CD8-positive, alpha-beta memory T cell (primary cell): Measurements from ENCODE around the gene CFAP73. TPM values are rescaled to one million over a fixed set of nuclear protein-coding genes. Genes with fewer than 3 reads are reported as not detected.

Experiments used
- CTCF ChIA-PET: fragments of 350-600 bp; sonication (Branson Sonifier 250); formaldehyde crosslinking; loops from one replicate; lab custom pipeline; 2021; ENCODE audit warnings: antibody characterized with exemption; lab: Charles Lee
- POLR2A ChIA-PET: fragments of 350-600 bp; sonication (Branson Sonifier 250); formaldehyde crosslinking; loops from one replicate; lab custom pipeline; 2021; ENCODE audit warnings: antibody characterized with exemption; lab: Charles Lee
- DNase-seq, 5 donors: peaks; one replicate each; pipeline versions ENCODE4 v3.0.0 to v3.0.0-alpha.2; 2020 to 2022; ENCODE audit warnings: mixed read lengths in 1 of 5
- H3K27ac ChIP-seq: one replicate; pipeline ENCODE4 v1.7.0; 2013; ENCODE audit warnings: low read depth, mild to moderate bottlenecking, low read length, moderate library complexity
- H3K27me3 ChIP-seq: 2 replicates; pipeline ENCODE4 v1.7.0; 2013; ENCODE audit warnings: low read length, mild to moderate bottlenecking; ENCODE audit not compliant: insufficient read depth, poor library complexity, severe bottlenecking
- H3K36me3 ChIP-seq: 2 replicates; pipeline ENCODE4 v1.7.0; 2013; ENCODE audit warnings: mild to moderate bottlenecking, low read length, moderate library complexity; ENCODE audit not compliant: insufficient read depth
- H3K4me1 ChIP-seq: 2 replicates; pipeline ENCODE4 v1.7.0; 2013; ENCODE audit warnings: mild to moderate bottlenecking, low read length, moderate library complexity; ENCODE audit not compliant: insufficient read depth
- H3K4me3 ChIP-seq: 2 replicates; pipeline ENCODE4 v1.7.0; 2013; ENCODE audit warnings: mild to moderate bottlenecking, low read length
- H3K9me3 ChIP-seq: 2 replicates; pipeline ENCODE4 v1.7.0; 2013; ENCODE audit warnings: mild to moderate bottlenecking, low read length
- H3K27ac Mint-ChIP-seq, 8 donors: one replicate each; pipeline ENCODE4 v1.8.0; 2020 to 2021; ENCODE audit warnings: mixed read lengths in 8 of 8, mild to moderate bottlenecking in 6 of 8, inconsistent platforms in 3 of 8, moderate library complexity in 3 of 8
- H3K27me3 Mint-ChIP-seq, 2 donors: one replicate each; pipeline ENCODE4 v1.8.0; 2020 to 2021; ENCODE audit warnings: mixed read lengths in 2 of 2, mild to moderate bottlenecking in 1 of 2, moderate library complexity in 1 of 2
- H3K36me3 Mint-ChIP-seq, 3 donors: one replicate each; pipeline ENCODE4 v1.8.0; 2020 to 2021; ENCODE audit warnings: mixed read lengths in 3 of 3, inconsistent platforms in 1 of 3, mild to moderate bottlenecking in 1 of 3
- H3K4me1 Mint-ChIP-seq, 3 donors: one replicate each; pipeline ENCODE4 v1.8.0; 2020 to 2021; ENCODE audit warnings: mixed read lengths in 3 of 3, inconsistent platforms in 1 of 3, mild to moderate bottlenecking in 1 of 3
- H3K4me3 Mint-ChIP-seq, 7 donors: one replicate each; pipeline ENCODE4 v1.8.0; 2020 to 2021; ENCODE audit warnings: mixed read lengths in 7 of 7, mild to moderate bottlenecking in 6 of 7, moderate library complexity in 4 of 7, inconsistent platforms in 2 of 7
- H3K9me3 Mint-ChIP-seq, 5 donors: one replicate each; pipeline ENCODE4 v1.8.0; 2020 to 2022; ENCODE audit warnings: mixed read lengths in 5 of 5, mild to moderate bottlenecking in 3 of 5, moderate library complexity in 2 of 5, inconsistent platforms in 1 of 5
- polyA plus RNA-seq: library from polyadenylated mRNA; unstranded; fragments of 300-500 nt; fragmentation: Illumina TruSeq; gene quantifications from one replicate; pipeline ENCODE4 v1.2.3, GENCODE V29; 2021
- total RNA-seq, 2 experiments: library from RNA; stranded (reverse); gene quantifications; one replicate each; pipeline ENCODE4 v1.2.3, GENCODE V29; 2021

CFAP73 gene
- total and polyA plus RNA-seq, 3 experiments from 2014 or later = 0.16 to 0.33 TPM; not detected in 1

DNA sequence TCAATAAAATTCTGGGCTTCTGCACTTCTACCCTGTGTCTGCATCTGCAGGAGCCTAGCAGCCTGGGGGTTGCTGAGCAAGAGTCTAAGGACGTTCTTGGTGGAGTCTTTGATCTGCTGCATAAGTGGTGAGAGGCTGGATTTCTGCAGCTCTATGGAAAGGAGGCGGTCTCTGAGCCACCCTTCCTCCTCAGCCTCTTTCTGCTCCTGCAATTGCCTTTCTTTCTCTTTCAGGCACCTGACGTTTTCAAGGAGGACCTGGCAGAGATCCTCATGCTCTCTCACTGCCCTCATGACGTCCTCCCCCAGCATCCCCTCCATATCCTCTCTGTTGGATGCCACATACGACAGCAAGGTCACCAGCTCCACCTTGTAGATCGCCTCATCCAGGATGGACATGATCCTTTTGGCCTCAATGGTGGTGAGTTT lies 58.1 kb downstream of the CFAP73 start:
- Histone ChIP-seq H3K27me3 (no peaks in the 10 kb centered on the region), H3K4me3 (peak overlapping the region; percentile 20), H3K36me3 (no peaks in the 10 kb centered on the region), H3K27ac (peak overlapping the region; percentile 44), H3K9me3 (no peaks in the 10 kb centered on the region), H3K4me1 (peaks cover 45% of the 10 kb centered on the region)
- Mint-ChIP-seq H3K27me3 (no peaks in the 10 kb centered on the region), H3K4me3 (peak overlapping the region in 5 of 7 donors; percentile 12 to 87 (median 79)), H3K9me3 (no peaks in the 10 kb centered on the region), H3K27ac (peak overlapping the region; percentile 82 to 97 (median 94)), H3K4me1 (peaks cover 33 to 51% (median 42%) of the 10 kb centered on the region in 3 donors), H3K36me3 (no peaks in the 10 kb centered on the region)
- ChIA-PET CTCF (interaction anchor here (0.9 to 4.2 kb wide), 4 partner anchors 10 to 34 kb away, joined by 4 to 22 read pairs (median 6); partner anchors contain the start of gene TPCN1), POLR2A (interaction anchor here (1.0 to 2.4 kb wide), 3 partner anchors 14 to 54 kb away, joined by 3 to 11 read pairs (median 3); partner anchors contain the start of gene TPCN1)
- DNase-seq = peak in 2 of 5 donors; percentile 33 to 34

DNA sequence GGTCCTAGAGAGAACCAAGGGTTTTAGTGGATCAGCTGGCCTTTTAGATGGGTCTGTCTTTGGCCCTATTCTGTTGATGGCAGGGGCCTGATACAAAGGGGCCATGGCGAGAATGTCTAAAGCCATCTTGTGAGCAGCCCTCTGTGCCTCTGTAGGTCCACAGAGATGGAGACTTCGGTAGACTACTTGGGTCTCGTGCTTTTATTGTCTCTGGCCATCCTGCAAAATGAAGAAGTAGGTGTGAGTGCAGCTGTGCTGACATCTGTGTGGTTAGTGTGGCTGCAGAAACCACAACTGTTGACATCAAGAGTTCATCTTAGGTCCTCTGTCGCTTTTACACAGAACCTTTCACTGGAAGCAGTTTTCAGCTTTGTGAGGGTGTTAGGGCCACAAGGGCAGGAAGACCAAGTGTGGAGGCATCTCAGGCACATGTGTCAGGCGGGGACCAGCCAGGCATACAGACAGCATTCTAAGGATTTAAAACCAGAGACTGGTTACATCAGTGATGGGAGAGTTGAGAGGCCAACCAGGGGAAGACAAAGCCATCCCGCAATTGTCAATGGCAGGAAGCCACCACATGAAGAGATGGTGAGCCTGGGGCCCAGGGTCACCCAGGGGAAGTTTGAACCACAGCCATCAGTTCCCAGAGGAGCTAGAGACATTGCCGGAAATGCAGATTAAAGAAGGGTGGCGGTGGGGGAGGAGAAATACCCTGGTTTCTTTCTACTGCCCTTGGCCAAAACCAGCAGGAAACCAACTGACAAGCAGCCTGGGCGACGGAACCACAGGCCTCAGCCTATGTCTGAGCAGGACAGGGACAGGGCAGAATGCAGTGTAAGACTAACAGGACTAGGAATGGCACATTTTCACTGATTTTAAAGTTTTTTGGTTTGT lies 58.8 kb downstream of the CFAP73 start:
- CTCF ChIA-PET = interaction anchor here (0.9 to 4.2 kb wide), 4 partner anchors 11 to 34 kb away, joined by 4 to 22 read pairs (median 6); partner anchors contain the start of gene TPCN1
- POLR2A ChIA-PET = interaction anchor here (1.0 to 2.4 kb wide), 3 partner anchors 13 to 53 kb away, joined by 3 to 11 read pairs (median 3); partner anchors contain the start of gene TPCN1

More for the DNA sequence above, 58.8 kb downstream of the CFAP73 start:
- peak overlapping the region; percentile 44 for H3K27ac ChIP-seq
- no peaks in the 10 kb centered on the region for H3K36me3 Mint-ChIP-seq
- DNase-seq = peak; percentile 44 to 82 (median 69)
- no peaks in the 10 kb centered on the region for H3K9me3 Mint-ChIP-seq
- no peaks in the 10 kb centered on the region for H3K9me3 ChIP-seq
- H3K27me3 ChIP-seq = no peaks in the 10 kb centered on the region
- H3K4me1 ChIP-seq = peaks cover 45% of the 10 kb centered on the region
- H3K4me3 ChIP-seq = peak overlapping the region; percentile 20
- peak overlapping the region; percentile 82 to 97 (median 94) for H3K27ac Mint-ChIP-seq
- H3K4me1 Mint-ChIP-seq = peaks cover 33 to 51% (median 42%) of the 10 kb centered on the region in 3 donors
- peak overlapping the region; percentile 7 to 89 (median 79) for H3K4me3 Mint-ChIP-seq
- H3K36me3 ChIP-seq = no peaks in the 10 kb centered on the region
- H3K27me3 Mint-ChIP-seq = no peaks in the 10 kb centered on the region

Other genes with a start within 250 kb of the CFAP73 start
- 1 to 10 TPM; 4.5 to 5.5 TPM for gene OAS1, start 242.8 kb upstream of the CFAP73 start, total RNA-seq
- 38.5 TPM for gene OAS1, start 242.8 kb upstream of the CFAP73 start, polyA plus RNA-seq
- gene OAS3, start 211.2 kb upstream of the CFAP73 start, total RNA-seq = 10 to 100 TPM; 11.2 to 12.5 TPM
- 22.0 TPM for gene OAS3, start 211.2 kb upstream of the CFAP73 start, polyA plus RNA-seq
- 10 to 100 TPM; 40.1 to 46.6 TPM for gene OAS2, start 171.2 kb upstream of the CFAP73 start, total RNA-seq
- gene OAS2, start 171.2 kb upstream of the CFAP73 start, polyA plus RNA-seq = 50.9 TPM
- 1 to 10 TPM; 2.0 to 2.2 TPM for gene DTX1, start 93.0 kb upstream of the CFAP73 start, total RNA-seq
- gene DTX1, start 93.0 kb upstream of the CFAP73 start, polyA plus RNA-seq = 0.98 TPM
- under 1 TPM; 0.51 to 0.72 TPM for gene RASAL1, start 14.0 kb upstream of the CFAP73 start, total RNA-seq
- gene RASAL1, start 14.0 kb upstream of the CFAP73 start, polyA plus RNA-seq = 0.45 TPM
- 100 to 1,000 TPM; 131 to 133 TPM for gene DDX54, start 35.8 kb downstream of the CFAP73 start, total RNA-seq
- gene DDX54, start 35.8 kb downstream of the CFAP73 start, polyA plus RNA-seq = 47.7 TPM
- gene RITA1, start 36.0 kb downstream of the CFAP73 start, total RNA-seq = 10 to 100 TPM; 21.1 to 22.5 TPM
- 27.4 TPM for gene RITA1, start 36.0 kb downstream of the CFAP73 start, polyA plus RNA-seq
- gene TPCN1, start 71.7 kb downstream of the CFAP73 start, total RNA-seq = 10 to 100 TPM; 21.3 to 24.1 TPM
- 10.1 TPM for gene TPCN1, start 71.7 kb downstream of the CFAP73 start, polyA plus RNA-seq
- gene SLC8B1, start 185.4 kb downstream of the CFAP73 start, total RNA-seq = 10 to 100 TPM; 14.9 to 16.8 TPM
- gene SLC8B1, start 185.4 kb downstream of the CFAP73 start, polyA plus RNA-seq = 26.8 TPM
- 10 to 100 TPM; 19.5 to 20.7 TPM for gene PLBD2, start 208.9 kb downstream of the CFAP73 start, total RNA-seq
- gene PLBD2, start 208.9 kb downstream of the CFAP73 start, polyA plus RNA-seq = 10.0 TPM